HG03565 (cell line): Measurements from ENCODE around the gene PTPRD.

ENCODE experiments used
- ATAC-seq: cut with Tn5 transposase; IDR thresholded peaks from one replicate; pipeline ENCODE4 v1.9.1; 2021; ENCODE audit warnings: mild to moderate bottlenecking, moderate library complexity; ENCODE audit not compliant: unreplicated experiment

Gene PTPRD

GRCh38 chr9:8514760-8515159, 2098.0 kb downstream of the PTPRD start:
- no peak for ATAC-seq

DNA sequence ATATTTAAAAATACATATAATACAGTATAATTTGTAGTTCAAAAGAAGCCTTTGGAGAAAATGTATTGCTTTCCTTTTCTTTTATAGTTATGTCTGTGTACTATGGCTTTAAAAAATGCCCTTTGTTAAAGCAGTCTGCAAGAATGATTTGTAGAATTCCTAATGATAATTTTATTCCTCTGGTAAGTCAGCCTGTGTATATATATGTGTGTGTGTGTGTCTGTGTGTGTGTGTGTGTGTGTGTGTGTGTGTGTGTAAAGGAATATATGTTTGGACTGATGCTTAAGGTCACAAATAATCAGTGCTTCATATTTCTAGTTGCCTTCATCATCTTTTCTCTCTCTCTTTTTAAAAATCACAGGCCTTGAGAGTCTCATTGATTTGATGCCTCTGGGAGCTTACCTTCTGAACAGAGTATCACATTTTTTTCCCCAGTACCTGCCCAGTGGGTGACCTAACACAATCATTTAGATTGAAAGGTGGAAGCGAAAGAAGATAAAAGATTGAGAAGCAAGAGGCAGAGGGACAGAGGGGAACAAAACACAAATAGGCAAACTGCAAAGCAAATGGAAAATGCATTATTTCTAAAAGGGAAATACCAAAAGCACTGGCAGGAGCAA, 2104.0 kb downstream of the PTPRD start:
- no peak for ATAC-seq

- ATAC-seq, result no peak
Observed at GRCh38 chr9:8494571-8494970, 2118.2 kb downstream of the PTPRD start.

GRCh38 chr9:8492679-8493078, 2120.1 kb downstream of the PTPRD start:
- no peak for ATAC-seq

- ATAC-seq, result no peak
Observed at GRCh38 chr9:8492024-8492423, 2120.8 kb downstream of the PTPRD start.

DNA sequence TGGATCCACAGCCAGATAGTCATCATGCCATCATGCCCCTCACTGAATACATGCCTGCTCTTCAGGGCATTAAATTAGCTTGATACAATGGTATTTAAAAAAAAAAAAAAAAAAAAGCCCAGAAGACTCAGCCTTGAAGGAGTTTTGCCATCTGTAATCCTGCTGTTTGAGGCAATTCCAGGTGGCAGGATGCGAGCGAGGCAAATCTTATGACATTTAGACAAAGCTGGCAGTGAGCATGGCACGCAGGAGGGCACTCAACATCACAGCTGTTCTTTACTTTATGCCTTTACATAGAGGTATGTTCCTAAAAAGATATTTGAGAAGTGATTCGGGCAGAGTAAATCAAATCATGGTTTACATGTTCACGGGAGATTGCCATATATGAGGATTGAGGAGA, 2121.2 kb downstream of the PTPRD start:
- ATAC-seq, result no peak

- no peak for ATAC-seq
Observed at GRCh38 chr9:8489835-8490234, 2123.0 kb downstream of the PTPRD start.

GRCh38 chr9:8486095-8486494, 2126.7 kb downstream of the PTPRD start:
- ATAC-seq, result no peak

- no peak for ATAC-seq
Observed at GRCh38 chr9:8484597-8485191, 2128.1 kb downstream of the PTPRD start.

DNA sequence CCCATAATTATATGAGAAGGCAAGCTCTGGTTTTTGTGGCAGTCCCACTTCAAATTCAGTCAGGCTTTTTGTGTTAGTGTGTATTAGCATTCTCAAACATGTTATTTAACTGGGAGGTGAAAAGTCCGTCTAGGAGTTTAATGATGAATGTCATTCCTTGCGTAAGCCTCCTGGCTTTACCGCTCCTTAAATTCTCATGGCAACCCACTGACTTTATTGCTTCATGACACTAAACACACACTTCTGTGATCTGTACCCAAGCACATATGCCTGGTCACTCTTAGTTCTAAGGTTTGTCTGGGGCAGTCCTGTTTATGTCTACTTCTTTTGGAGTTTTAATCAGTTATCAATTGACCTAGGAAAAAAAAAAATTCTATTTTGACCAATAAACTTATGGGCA, 2135.4 kb downstream of the PTPRD start:
- no peak for ATAC-seq

- ATAC-seq, result no peak
Observed at GRCh38 chr9:8474937-8475336, 2137.9 kb downstream of the PTPRD start.

DNA sequence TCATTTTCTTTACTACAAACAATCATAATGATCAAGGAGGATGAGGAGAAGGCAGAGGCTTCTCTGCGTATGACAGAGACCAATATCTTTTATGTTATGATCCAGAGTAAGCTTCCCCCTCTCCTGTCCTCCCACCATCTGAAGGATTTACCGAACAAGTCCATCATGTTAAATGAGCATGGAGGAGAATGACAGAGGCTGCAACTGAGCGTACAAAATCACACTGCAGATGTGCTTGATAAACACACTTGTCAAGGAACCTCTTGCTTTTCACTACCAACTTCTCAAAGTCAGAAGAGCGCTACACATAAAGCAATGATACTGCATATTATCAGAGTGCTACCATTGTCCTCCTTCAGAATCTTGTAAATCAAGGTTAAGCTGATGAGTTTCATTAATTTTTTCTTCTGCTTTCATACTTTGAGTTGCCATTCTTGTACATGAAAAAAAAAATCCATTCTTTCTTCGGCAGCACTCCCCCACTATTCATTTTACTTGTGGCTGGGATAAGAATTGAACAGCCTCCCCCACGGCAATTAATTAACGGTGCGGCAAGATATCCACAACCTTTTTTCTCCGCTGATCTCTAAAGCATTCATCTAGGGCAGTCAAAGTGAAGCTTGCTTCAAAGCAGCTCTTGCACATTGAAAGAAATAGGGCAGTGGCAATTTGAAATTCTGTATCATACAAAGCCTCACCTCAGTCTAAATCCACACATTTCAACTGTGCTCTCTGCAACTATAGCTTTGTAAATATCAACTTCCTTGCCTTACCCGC, 2139.4 kb downstream of the PTPRD start:
- no peak for ATAC-seq

- no peak for ATAC-seq
Observed at GRCh38 chr9:8468045-8468637, 2144.7 kb downstream of the PTPRD start.

DNA sequence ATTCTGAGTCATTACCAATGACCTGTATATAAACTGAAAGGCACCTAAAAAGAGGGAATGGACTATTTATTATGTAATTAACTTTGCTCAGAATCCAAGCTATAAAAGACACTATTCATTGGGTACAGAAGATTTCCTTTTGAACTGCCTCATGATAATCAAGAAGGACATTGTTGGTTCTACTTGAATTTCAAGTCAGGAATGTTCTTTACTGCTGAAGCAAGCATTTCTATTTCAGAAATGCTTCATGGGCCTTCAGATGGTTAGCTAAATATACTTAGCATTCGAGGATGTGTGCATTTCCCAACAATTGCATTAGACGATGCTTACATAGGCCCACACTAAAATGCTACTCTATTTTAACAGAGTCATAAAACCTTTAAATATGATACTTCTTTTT, 2155.0 kb downstream of the PTPRD start:
- no peak for ATAC-seq

GRCh38 chr9:8457055-8457454, 2155.7 kb downstream of the PTPRD start:
- ATAC-seq, result no peak

DNA sequence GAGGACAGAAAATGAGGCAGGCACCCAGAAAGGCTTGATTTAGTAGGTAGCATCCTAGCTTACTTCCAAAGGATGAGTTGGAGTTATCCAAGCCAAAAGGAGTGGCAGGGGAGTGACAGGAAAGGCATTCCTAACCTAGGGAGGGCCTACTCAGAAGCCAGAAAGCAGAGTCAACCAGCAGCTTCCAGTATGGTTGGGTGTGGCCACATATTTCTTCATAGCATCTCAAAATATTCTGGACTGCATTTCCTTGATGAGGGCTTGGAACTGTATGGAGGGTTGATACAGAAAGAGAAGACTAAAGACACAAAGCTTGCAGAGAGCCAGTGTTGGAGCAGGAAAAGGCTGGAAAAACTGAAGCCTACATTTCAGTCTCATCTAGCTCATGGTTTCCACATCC, 2156.5 kb downstream of the PTPRD start:
- ATAC-seq, result no peak

- ATAC-seq, result no peak
Observed at GRCh38 chr9:8450810-8451545, 2161.8 kb downstream of the PTPRD start.

DNA sequence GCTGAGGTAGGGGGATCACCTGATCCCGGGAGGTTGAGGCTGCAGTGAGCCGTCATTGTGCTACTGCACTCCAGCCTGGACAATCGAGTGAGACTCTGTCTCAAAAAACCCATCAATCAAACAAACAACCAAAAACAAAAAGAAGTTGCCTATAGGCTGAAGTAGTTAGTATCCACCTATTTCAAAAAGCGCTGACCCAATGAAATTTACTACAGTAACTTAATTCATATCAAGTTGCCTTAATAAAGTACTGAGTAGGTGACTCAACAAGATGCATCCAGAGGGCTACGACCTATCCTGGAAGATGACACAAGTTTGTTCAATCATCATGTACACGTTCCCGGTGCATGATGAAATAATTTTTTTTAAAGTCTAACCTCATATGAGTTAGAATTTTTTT, 2164.6 kb downstream of the PTPRD start:
- no peak for ATAC-seq

DNA sequence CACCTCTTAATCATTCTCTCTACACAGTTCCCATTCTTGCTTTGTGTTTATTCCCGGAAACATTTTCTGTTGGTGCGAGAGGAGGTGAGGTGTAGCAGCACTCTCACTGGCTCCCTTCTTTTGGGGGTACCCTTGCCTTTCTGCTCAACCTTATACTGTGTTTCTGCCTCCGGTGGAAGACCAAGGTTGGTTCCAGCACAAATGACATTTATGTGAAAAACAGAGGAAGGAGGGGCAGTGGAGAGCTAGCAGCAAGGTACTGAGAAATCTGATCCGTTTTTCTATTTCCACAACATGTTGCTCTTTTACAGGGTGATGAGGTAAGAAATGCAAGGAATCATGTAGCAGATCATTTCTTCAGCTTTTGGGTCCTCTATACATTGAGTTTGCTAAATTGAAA, 2165.2 kb downstream of the PTPRD start:
- ATAC-seq, result no peak

DNA sequence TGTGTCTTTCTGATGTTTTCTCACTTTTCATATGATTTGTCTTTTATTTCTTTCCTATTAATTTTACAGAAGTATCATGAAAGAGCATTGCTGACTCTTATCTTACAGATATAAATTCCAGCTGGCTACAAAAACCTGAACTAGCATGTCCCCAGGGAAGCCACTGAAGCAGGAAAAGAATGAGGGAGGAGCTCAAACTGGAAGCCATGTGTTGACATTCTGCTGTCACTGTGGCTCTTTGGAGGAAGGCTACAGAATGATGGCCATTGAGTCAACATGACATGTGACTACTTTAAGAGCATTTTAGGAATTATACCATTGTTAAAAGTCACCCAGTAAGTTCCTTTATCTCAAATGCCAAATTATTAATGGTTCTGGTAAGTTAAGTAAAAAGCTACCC, 2174.9 kb downstream of the PTPRD start:
- no peak for ATAC-seq

- ATAC-seq, result no peak
Observed at GRCh38 chr9:8437259-8437658, 2175.5 kb downstream of the PTPRD start.
